CD4-positive, alpha-beta T cell treated with Interleukin-17A for 4 hours (primary cell): Measurements from ENCODE around the gene LIFR.
"Not testable (repeated sequence)": the region's sequence is repeated elsewhere in the genome, so short reads cannot be mapped to it uniquely, and the experiment has no call there.

Experiments used
- DNase-seq: peaks from one replicate; pipeline ENCODE4 v3.0.0-alpha.2; 2020; ENCODE audit warnings: mixed read lengths

The LIFR gene

DNA sequence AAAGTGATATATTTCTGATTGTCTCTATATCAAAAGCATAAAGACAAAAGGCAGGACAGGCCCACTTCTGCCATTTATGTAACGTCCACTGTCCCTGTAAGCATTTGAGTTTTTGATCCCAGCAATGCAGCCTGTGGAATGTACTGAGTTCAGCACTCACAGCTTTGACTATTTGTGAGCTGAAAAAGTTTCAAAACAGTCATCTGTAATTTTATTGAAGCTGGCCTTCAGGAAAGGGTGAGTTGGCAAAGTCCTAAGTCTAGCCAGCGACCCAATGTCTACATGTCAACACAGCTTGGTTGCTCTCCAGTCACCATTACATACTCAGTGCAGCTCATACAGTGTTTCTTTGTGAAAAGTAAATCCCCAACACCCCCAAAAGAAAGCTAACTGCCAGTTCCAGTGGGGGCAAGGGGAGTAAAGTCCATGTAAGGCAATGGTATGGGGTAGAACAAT, 9.7 kb downstream of the LIFR start:
- DNase-seq: no peak

DNA sequence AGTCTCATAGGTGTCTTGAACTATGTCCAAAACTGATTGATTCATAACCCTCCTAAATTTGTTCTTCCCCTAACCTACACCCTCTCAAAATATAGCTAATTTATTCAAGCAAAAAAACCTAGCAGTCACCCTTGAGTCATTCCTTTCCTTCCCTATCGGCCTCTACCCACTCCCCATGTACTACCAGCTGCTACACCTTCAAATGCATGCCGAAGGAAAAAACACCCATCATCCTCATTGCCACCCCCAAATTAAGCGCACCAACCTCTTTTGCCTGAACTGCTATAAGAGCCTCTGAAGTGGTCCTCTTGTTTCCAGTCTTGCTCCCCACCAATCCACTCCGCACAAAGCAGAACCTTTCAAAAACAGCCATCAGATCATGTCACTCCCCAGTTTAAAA, 12.6 kb downstream of the LIFR start:
- DNase-seq: no peak

DNA sequence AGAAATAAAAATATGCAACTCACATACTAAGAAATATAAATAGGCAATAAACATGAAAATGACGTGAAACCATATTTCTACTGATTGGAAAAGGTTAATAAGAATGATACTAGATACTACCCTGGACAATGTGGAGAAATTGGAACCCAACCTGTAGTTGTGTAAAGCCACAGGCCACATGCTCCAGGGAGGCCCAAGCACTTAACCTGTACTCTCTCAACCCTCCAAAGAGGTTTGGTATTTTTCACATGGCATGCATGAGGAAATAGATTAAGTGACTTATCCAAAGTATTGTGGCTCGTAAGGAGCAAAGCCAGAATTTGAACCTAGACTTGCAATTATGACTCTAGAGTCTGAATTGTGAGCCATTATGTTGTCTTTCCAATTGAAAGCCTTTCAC, 13.4 kb downstream of the LIFR start:
- DNase-seq: no peak

DNA sequence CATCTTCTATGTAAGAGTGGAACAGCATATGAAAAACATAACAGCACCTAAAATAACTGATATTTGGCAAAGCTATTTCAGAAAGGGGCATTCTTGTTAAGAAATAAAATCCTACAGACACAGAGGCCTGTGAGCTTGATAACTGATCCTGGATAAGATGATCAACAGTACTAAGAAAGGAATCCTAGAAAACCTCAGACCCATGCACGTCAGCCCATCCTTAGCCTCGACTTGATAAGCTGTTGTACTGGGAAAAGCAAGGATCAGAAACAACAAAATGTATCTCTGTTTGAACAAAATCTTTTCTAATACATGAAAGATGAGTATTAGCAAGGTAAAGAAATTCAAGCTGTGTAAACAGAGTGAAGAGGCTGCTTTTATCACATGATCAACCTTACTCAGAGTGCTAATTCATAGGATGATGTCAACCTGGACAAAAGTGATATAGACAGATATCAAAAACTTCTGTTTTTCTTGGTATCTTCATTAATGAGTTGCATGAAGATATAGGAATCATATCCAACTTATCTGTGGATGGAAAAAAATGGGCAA, 15.2 kb downstream of the LIFR start:
- DNase-seq: no peak

DNA sequence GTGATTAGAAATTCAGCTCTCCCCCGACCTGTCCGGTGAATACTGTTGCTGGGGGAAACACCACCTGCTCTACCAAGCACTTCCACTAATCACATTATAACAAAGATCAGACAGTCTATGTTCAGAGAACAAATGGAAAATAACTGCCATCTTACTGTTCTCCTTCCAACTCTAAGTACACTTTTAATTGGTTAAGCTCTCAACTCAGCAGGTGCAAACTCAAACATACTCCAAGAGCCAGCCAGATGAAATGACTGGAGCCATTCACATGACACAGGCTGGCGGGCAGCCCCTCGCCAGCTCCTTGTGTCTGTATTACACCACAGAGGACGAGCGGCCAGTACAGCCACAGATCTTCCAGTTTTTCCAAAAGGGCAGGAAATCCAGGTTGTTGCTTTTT, 16.1 kb downstream of the LIFR start:
- DNase-seq: no peak

DNA sequence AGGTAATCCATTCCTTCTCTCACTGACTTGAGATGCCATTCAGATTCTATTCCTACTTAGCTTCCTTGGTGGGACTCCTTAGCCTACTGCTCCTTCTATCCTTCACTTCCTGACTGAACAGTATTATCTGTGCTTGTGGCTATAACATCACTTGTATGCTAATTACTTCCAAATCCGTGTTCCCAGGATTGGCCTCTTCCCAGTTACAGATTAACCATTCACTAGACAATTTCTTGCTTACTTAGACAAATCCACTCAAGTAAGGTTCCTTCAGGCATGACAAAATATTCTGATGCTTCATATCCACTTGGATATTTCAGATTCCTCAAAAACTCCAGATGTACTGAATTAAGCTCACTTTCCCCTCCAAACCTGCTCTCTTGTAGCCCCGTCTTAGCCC, 18.3 kb downstream of the LIFR start:
- DNase-seq: no peak

DNA sequence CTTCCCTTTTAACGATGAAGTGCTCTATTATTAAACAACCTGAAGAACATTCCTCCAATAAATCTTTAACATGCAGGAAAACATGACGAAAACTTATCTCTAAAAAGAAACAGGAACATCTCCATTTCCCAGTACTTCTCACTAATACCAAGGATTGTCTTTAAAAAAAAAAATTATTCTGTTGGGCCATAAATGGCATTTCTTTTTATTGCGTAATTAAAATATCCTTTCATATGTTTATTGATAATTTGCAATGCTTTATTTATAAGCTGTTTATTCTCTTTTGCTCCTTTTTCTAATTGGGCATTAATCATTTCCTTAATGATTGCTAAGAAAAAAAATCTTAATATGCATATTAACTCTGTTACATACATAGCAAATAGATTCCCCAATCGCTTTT, 18.9 kb downstream of the LIFR start:
- no peak for DNase-seq

DNA sequence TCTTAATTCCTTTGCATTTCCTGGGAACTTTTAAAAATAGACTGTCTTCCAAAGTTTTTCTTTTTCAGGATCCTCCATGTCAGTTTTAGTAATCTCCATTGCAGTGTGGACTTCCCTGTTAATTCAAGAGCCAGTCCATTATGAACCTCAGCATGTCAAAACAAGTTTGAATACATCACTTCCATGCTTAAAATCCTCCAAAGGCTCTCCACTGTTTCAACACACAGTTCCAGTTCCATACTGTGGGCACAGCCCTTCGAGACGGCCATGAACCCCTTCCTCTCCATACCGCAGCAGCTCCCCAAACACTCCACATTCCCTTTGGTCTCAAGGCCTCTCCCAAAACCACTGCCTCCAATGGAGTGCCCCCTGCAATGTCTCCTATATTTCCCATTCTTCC, 19.5 kb downstream of the LIFR start:
- no peak for DNase-seq

DNA sequence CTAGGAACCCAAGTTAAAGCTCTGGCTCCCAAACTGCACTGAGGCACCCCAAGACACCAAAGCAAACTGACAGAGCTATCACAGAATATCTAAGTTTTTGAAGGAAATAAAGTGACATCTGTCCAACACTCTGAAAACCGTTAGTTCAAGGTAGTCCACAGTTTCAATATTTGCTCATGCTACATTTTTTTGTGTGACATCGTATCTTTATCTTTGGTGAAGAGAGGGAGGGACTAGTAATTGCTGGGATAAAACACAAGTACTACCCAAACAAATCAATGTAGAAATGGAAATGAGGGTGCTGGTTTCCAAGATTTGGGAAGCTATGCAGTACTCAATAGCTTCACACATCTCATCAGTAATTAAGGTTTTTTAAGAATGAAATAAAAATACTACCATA, 20.6 kb downstream of the LIFR start:
- DNase-seq: no peak

DNA sequence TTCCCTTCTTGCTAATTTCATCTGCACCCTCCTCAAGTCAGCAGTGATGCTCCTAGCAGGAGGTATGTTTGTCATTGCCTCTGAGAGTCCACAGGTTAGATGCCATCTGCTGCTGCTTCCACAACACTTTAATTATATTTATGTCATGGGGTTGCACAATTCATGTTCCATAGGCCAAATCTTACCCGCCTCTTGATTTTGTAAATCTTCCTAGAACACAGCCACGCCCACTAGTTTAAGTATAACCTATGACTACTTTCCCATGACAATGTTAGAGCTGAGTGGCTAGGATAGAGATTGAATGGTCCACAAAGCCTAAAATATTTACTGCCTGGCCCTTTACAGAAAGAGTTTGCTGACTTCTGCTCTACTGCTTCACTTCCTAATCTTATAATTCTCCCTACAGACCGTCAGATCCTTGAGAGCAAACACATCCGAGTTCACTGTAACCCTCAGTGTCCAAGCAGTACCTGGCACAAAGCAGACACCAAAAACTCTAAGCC, 21.1 kb downstream of the LIFR start:
- DNase-seq: no peak

DNA sequence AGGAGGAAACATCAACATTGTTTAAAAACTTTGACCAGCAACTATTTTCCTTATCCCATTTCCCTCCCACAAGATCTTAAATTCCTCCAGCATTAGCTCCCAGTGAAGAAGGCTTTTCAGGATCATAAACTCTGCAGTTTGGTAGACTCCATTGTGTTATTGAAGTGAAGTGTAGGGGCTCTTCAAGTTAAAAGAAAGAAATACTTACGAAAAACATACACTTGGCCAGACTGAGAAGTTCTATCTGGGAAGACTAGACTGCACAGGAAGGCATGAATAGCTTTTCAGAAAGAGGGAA, 22.3 kb downstream of the LIFR start:
- no peak for DNase-seq

DNA sequence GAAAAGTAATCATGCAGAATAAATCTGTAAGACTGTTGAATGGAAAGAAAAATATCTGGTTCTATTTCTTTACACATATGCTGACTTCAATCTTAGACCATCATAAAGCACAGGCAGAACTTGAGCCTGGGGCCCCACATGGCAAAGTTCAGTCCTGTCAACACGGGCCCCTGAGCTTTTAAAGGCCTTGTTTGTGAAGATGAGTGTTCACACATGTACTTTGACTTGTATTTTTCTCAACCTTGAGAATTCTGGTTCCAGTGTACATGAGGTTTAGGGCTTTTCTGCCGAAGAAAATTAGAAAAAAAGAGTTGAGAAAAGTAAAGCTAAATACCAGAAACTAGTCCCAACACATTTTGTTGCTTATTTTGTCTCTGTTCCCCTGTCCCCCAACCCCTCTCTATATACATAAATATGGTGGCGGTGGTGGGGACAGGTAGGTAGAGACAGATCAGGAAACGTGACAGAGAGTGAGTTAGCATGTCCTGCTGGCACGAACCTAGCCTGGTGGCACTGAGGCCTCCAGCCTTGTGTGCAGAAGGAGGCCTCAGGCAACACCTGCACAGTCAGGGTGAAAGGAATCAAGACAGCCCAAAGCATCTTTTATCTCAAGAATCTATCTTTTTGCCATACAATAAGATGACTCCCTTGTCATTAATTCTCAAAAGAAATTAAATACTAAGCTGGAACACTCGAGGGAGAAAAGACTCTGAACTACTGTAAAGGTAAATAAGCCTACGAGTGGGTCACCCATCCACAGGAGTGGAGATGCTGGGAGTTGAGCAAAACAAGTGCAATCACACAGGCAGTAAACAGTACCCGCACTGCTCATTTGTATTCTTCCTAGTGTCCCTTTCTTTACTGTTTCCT, 22.9 kb downstream of the LIFR start:
- DNase-seq: no peak

DNA sequence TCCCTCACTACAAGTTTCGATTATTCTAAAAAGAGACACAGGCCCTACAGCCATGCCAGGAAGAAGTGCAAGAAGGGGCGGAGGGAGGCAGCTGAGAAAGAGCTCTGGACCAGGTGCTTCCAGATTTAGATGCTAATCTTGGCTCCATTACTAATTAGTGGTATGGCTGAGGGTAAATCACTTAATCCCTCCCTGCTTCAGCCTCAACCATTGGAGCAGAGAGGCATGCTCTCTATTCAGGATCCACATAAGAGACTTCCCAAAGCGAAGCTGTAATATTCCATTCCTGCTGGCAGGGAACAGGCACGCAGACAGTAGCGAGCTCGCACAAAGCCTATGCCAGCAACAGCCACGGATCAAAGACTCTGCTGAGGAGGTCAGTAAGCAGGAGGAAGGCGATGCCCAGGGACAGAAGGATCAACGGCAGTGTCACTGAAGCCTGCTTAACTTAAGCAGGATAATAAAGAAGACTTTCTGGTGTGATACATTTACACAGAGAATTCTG, 24.2 kb downstream of the LIFR start:
- DNase-seq: no peak

DNA sequence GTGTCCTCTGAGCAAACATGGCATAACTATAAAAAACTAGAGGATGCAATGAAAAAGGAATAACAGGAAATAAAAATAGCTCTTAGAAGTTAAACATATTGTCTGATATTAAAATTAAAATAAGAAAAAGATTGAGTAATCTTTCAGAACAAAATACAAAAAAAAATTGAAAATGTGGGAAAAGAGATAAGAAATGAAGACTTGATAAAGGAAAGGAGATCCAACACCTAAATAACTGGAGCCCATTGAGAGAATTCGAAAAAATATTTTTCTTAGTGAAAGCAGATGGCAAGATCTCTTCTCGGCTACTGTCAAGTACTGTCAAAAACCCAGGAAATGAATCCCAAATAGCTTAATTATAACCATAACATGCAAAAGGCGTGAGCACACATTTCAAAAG, 24.9 kb downstream of the LIFR start:
- DNase-seq: no peak

DNA sequence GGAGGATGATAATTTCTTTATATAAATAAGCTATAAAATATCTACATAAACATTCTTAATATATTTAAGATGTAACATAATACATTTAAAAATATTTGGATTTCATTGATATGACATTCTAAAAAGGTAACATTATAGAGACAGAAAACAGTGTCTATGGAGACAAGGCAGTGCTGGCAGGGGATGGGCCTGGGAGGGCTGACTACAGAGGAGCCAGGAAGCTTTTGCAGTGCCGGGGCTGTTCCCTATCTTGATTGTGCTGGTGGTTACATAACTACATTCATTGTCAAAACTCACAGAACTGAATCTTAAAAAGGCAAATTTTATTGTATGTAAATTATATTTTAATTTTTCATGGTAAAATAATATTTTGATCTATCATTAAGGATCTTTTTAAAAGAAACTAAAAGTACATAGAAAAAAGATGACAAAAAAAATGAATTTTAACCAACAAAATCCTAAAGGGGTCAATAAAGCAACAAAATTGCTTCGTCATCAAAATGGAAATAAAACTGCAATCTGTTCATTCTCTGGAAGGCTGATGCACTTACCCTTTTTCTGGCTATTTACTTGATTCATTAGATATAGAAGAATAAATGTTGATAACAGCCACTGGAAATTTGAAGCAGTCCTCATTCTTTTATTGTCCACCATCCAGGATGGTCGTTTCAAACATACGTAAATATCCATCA, 26.3 kb downstream of the LIFR start:
- no peak for DNase-seq

DNA sequence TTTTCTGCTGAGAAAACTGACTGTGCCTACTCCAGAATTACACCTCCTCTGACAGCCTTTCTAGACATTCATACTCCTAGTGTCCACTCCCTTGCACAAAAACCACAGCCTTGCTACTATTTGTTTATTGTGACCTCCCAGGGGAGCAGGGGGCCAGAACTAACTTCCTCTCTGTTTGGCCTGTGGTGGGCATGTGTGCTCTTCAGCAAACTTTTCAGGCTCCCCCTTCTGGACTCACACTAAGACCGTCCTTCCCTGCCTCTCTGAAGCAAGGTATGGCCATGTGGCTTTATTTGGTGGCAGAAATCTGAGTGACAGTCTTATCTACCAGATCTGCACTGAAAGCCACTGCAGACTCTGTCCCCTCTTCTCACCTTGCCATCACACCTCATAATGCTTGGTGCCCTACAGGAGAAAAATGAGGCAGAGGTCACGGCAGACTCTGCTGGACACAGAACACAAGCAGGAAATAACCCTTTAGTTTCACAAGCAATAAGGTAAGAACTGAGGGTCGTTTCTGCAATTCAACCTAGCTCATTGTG, 28.2 kb downstream of the LIFR start:
- DNase-seq: no peak

DNA sequence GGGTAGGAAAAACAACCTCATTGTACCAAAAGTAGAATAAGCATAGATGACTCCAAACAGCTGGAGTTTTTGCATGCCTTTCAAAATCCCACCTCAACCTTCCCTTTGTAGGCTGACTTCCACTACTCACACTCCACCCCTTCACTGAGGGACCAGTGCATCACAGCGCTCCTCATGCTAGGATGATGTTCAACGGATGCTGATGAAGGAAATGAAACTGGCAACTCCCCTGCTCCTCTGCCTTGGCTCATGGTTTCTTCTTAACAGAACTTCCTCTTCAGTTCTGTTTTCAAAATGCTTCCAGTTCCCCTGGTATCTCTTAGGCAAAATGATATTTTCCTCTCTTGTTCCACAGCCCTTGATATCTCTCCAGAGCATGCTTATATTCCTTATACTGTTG, 29.0 kb downstream of the LIFR start:
- no peak for DNase-seq

DNA sequence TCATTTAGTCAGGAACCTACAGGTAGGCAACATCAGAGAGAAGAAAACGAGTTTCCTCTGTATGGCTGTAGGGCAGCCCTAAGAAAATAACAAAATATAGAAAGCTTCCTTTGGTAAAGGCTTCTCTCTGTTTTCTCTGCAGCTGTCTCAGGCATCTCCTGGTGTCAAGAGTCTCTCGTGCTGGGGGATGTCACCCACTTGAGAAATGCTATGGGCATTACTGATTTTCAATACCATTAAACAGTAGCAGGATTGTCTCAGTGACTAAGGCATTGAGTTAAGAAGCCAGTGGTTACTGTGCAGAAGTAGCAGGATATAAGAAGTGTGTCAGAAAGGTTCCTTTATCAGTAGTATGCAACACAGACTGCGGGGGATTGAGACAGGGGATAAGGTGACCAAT, 32.4 kb downstream of the LIFR start:
- DNase-seq: no peak

DNA sequence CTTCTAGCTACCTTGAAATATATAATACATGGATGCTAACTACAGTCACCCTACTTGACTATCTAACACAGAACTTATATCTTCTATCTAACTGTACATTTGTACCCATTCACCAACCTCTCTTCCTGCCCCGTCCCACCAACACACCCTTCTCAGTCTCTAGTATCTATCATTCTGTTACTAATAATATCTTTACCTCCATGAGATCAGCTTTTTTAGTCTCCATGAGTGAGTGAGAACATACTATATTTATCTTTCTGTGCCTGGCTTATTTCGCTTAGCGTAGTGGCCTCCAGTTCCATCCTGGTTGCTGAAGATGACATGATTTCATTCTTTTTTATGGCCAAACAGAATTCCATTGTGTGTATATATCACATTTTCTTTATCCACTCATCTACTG, 37.0 kb downstream of the LIFR start:
- DNase-seq: no peak

DNA sequence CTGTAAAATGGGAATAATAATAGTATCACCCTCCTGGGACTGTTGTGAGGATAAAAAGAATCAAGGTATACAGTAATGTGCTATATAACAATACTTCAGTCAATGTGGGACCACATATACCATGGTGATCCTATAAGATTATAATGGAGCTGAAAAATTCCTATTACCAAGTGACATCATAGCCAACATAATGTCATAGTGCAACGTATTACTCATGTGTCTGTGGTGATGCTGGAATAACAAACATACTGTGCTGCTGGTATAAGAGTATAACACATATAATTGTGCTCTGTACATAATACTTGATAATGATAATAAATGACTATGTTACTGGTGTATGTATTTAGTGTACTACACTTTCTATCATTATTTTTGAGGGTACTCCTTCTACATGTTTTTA, 38.1 kb downstream of the LIFR start:
- no peak for DNase-seq

DNA sequence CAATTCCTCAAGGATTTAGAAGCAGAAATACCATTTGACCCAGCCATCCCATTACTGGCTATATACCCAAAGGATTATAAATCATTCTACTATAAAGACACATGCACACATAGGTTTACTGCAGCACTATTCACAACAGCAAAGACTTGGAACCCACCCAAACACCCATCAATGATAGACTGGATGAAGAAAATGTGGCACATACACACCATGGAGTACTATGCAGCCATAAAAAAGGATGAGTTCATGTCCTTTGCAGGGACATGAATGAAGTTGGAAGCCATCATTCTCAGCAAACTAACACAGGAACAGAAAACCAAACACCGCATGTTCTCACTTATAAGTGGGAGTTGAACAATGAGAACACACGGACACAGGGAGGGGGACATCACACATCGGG, 39.8 kb downstream of the LIFR start:
- DNase-seq: not testable (repeated sequence)

DNA sequence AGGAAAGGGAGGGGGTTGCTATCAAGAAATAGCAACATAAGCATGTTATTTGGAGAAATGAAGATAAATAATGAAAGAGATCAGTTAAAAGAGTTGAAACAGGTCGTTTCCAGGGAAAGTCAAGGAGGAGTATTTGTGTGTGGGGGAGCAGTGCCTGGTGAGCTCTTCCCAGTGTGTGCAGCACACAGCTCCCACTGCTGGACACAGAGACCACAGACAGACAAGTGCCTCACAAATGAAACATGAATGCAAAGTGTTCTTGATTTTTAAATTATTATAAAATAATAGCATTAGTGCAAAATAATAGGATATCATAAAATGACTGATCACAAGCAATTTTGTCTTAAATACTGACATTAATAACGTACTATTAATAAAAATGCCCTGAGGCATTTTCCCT, 40.8 kb downstream of the LIFR start:
- no peak for DNase-seq

DNA sequence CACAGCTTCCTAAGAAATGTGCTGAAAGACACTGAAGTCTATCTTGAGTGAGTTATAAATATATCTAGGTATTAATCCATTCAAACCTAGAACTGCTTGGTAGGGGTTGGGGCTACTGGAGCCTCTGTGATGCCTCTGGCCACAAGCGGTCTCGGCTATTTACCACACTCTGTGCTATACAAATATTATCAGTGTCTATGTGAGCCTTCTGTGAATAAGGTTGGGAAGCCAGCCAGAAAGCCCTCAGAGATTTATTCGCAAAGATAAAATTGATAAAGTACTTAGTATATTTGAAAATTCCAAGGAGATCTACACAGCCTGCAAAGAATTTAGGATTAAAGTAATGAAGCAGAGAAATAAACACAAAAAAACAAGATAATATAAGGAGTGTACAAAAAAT, 41.4 kb downstream of the LIFR start:
- DNase-seq: no peak

DNA sequence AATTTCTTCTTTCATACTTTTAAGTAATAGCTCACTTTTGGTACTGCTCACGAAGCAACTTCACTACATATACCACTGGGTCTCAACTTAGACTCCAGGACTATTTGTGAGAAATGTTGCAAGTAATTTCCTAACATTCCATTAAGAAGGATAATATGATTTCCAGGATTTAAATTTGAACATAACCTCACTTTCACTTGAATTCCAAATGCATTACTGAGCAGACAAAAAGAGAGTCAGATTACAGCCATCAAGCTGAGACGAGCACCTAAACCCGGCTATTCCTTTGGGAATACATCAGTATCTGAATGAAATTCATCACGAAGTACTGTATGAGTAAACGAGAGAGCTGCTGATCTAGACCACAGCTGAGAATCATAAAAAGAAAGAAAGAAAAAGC, 47.3 kb downstream of the LIFR start:
- no peak for DNase-seq
